GM23248 (cell line): Measurements from ENCODE around the gene ARAP1. TPM values are rescaled to one million over a fixed set of nuclear protein-coding genes. Genes with fewer than 3 reads are reported as not detected.

ENCODE experiments used
- DNase-seq: peaks from one replicate; pipeline ENCODE4 v3.0.0-alpha.2; 2015
- H2AFZ ChIP-seq: fragments of 200-600 bp; sonication (generic); 2 replicates; pipeline ENCODE4 v1.6.1; 2016; ENCODE audit warnings: antibody characterized with exemption
- H3F3A ChIP-seq: fragments of 200-600 bp; sonication (generic); 2 replicates; pipeline ENCODE4 v1.6.1; 2016; ENCODE audit warnings: mild to moderate bottlenecking, antibody characterized with exemption, mixed run types; ENCODE audit not compliant: insufficient read depth
- H3K27ac ChIP-seq: fragments of 200-600 bp; sonication (generic); 2 replicates; pipeline ENCODE4 v1.5.1; 2016; ENCODE audit warnings: mild to moderate bottlenecking
- H3K27me3 ChIP-seq: fragments of 200-600 bp; sonication (generic); replicated peaks from 2 replicates; pipeline ENCODE4 v1.6.1; 2016; ENCODE audit warnings: mild to moderate bottlenecking; ENCODE audit not compliant: insufficient read depth
- H3K36me3 ChIP-seq: fragments of 200-600 bp; sonication (generic); 2 replicates; pipeline ENCODE4 v1.6.1; 2016; ENCODE audit warnings: low read depth, mild to moderate bottlenecking
- H3K4me1 ChIP-seq: fragments of 200-600 bp; sonication (generic); 2 replicates; pipeline ENCODE4 v1.6.1; 2016; ENCODE audit warnings: mild to moderate bottlenecking; ENCODE audit not compliant: insufficient read depth
- H3K4me2 ChIP-seq: fragments of 200-600 bp; sonication (generic); one replicate; pipeline ENCODE4 v1.6.1; 2016; ENCODE audit warnings: mild to moderate bottlenecking; ENCODE audit not compliant: unreplicated experiment
- H3K4me3 ChIP-seq: fragments of 200-600 bp; sonication (generic); 2 replicates; pipeline ENCODE4 v1.5.1; 2016; ENCODE audit warnings: mild to moderate bottlenecking
- H3K79me2 ChIP-seq: fragments of 200-600 bp; sonication (generic); 2 replicates; pipeline ENCODE4 v1.6.1; 2016; ENCODE audit warnings: mild to moderate bottlenecking; ENCODE audit not compliant: insufficient read depth
- H3K9ac ChIP-seq: fragments of 200-600 bp; sonication (generic); 2 replicates; pipeline ENCODE4 v1.6.1; 2016; ENCODE audit warnings: mild to moderate bottlenecking
- H3K9me2 ChIP-seq: fragments of 200-600 bp; sonication (generic); 2 replicates; pipeline ENCODE4 v1.6.1; 2016; ENCODE audit warnings: mixed run types, mild to moderate bottlenecking, moderate library complexity; ENCODE audit not compliant: insufficient read depth
- H3K9me3 ChIP-seq: fragments of 200-600 bp; sonication (generic); one replicate; pipeline ENCODE4 v1.6.1; 2017; ENCODE audit warnings: low read depth
- H4K20me1 ChIP-seq: fragments of 200-600 bp; sonication (generic); 2 replicates; pipeline ENCODE4 v1.6.0; 2016; ENCODE audit not compliant: insufficient read depth
- EZH2 ChIP-seq: fragments of 200-600 bp; sonication (generic); IDR thresholded peaks from 2 replicates; pipeline ENCODE4 v1.6.1; 2018; ENCODE audit warnings: antibody characterized with exemption, mild to moderate bottlenecking; ENCODE audit not compliant: insufficient read depth, poor library complexity, severe bottlenecking
- EZH2phosphoT487 ChIP-seq: fragments of 200-600 bp; sonication (generic); IDR thresholded peaks from 2 replicates; pipeline ENCODE4 v1.6.1; 2018; ENCODE audit warnings: antibody characterized with exemption, moderate library complexity, mild to moderate bottlenecking, low read depth; ENCODE audit not compliant: insufficient read depth
- WGBS, 2 experiments: methylation state at CpG; one replicate each; pipeline ENCODE4 v1.1.6; 2015 to 2017; ENCODE audit warnings: low lambda C conversion rate in 2 of 2, low coverage in 1 of 2; ENCODE audit errors: missing lambda C conversion rate in 2 of 2; 5-methylcytosine and 5-hydroxymethylcytosine counted together
- in situ Hi-C: fragments of 300-500 bp; cut with MboI; formaldehyde crosslinking; loops from 2 replicates; pipeline ENCODE4 v1.15.0; 2020
- polyA plus RNA-seq: library from polyadenylated mRNA; unstranded; fragments of >200 nt; fragmentation: Nextera tagmentation; extraction: Ambion mirVana; gene quantifications from 2 replicates; pipeline ENCODE4 v1.2.1, GENCODE V29; 2016
- total RNA-seq: library from RNA; depleted of rRNA; stranded (reverse); fragments of >200 nt; shearing (Covaris generic); gene quantifications from 2 replicates; pipeline ENCODE4 v1.2.3, GENCODE V29; 2014

Gene ARAP1
- total and polyA plus RNA-seq, 2 experiments from 2014 or later, result 41.5 to 73.9 TPM

GRCh38 chr11:72740060-72740424 lies 12.2 kb downstream of the ARAP1 start:
- in situ Hi-C loops, result no loop called here
- H3K4me2 ChIP-seq, result no peak overlapping the region
- H3K36me3 ChIP-seq, result no peaks in the 10 kb centered on the region
- no peaks in the 10 kb centered on the region for H3K9me3 ChIP-seq
- H2AFZ ChIP-seq, result no peak overlapping the region
- no peaks in the 10 kb centered on the region for H3K27me3 ChIP-seq
- no peak overlapping the region for H3K4me3 ChIP-seq
- 96% methylated on average over 2 of the region's 2 CpGs for WGBS, 2 experiments
- no peak for DNase-seq
- peaks cover 25% of the 10 kb centered on the region for H3F3A ChIP-seq
- peaks cover 41% of the 10 kb centered on the region for H3K79me2 ChIP-seq
- H3K9ac ChIP-seq, result no peak overlapping the region
- TF ChIP-seq EZH2 (no peak), EZH2phosphoT487 (no peak)
- H4K20me1 ChIP-seq, result no peaks in the 10 kb centered on the region
- peaks cover 45% of the 10 kb centered on the region for H3K4me1 ChIP-seq
- H3K9me2 ChIP-seq, result no peaks in the 10 kb centered on the region
- H3K27ac ChIP-seq, result no peak overlapping the region

- no peaks in the 10 kb centered on the region for H4K20me1 ChIP-seq
- peaks cover 25% of the 10 kb centered on the region for H3F3A ChIP-seq
- no peaks in the 10 kb centered on the region for H3K9me3 ChIP-seq
- H3K9ac ChIP-seq, result no peak overlapping the region
- DNase-seq, result no peak
- peaks cover 43% of the 10 kb centered on the region for H3K79me2 ChIP-seq
- H3K4me3 ChIP-seq, result no peak overlapping the region
- no peak overlapping the region for H2AFZ ChIP-seq
- H3K9me2 ChIP-seq, result no peaks in the 10 kb centered on the region
- in situ Hi-C loops, result no loop called here
- no peaks in the 10 kb centered on the region for H3K27me3 ChIP-seq
- no peaks in the 10 kb centered on the region for H3K36me3 ChIP-seq
- no peak overlapping the region for H3K4me2 ChIP-seq
- H3K27ac ChIP-seq, result no peak overlapping the region
- TF ChIP-seq EZH2 (no peak), EZH2phosphoT487 (no peak)
- WGBS, 2 experiments, result 84 to 86% methylated on average over 10 of the region's 10 CpGs
- peaks cover 45% of the 10 kb centered on the region for H3K4me1 ChIP-seq
These were observed 12.8 kb downstream of the ARAP1 start for GRCh38 chr11:72739240-72740059.

GRCh38 chr11:72738199-72739141 lies 13.7 kb downstream of the ARAP1 start:
- 83 to 84% methylated on average over 11 of the region's 11 CpGs for WGBS, 2 experiments
- in situ Hi-C loops, result no loop called here
- Histone ChIP-seq H3K9me2 (no peaks in the 10 kb centered on the region), H3K4me2 (peak overlapping the region; percentile 26), H2AFZ (no peak overlapping the region), H3K4me1 (peaks cover 45% of the 10 kb centered on the region), H3K9ac (peak overlapping the region; percentile 33; the same call in 1 of the 2 replicates), H4K20me1 (no peaks in the 10 kb centered on the region), H3K9me3 (no peaks in the 10 kb centered on the region), H3F3A (peaks cover 25% of the 10 kb centered on the region), H3K36me3 (no peaks in the 10 kb centered on the region), H3K79me2 (peaks cover 44% of the 10 kb centered on the region), H3K27ac (peak overlapping the region; percentile 74), H3K27me3 (no peaks in the 10 kb centered on the region), H3K4me3 (no peak overlapping the region)
- no peak for TF ChIP-seq EZH2phosphoT487
- no peak for TF ChIP-seq EZH2
- DNase-seq, result peak; percentile 83

- Histone ChIP-seq H3K4me2 (no peak overlapping the region), H3K27me3 (no peaks in the 10 kb centered on the region), H2AFZ (no peak overlapping the region), H4K20me1 (no peaks in the 10 kb centered on the region), H3K4me3 (no peak overlapping the region), H3K4me1 (peaks cover 45% of the 10 kb centered on the region), H3K9me2 (no peaks in the 10 kb centered on the region), H3K9ac (0 out of 2 replicates have a peak overlapping the region, but pooled peaks have one; percentile 30), H3K27ac (peak overlapping the region; percentile 74), H3K79me2 (peaks cover 52% of the 10 kb centered on the region), H3F3A (peaks cover 25% of the 10 kb centered on the region), H3K36me3 (no peaks in the 10 kb centered on the region), H3K9me3 (no peaks in the 10 kb centered on the region)
- in situ Hi-C loops, result no loop called here
- TF ChIP-seq EZH2 (no peak), EZH2phosphoT487 (no peak)
- no peak for DNase-seq
- WGBS, 2 experiments, result 89 to 97% methylated on average over 1 of the region's 1 CpG
These were observed 14.9 kb downstream of the ARAP1 start for GRCh38 chr11:72737336-72737735.
